Mucosa of descending colon (tissue), 3 donors: Measurements from ENCODE around the gene KIF6. TPM values are rescaled to one million over a fixed set of nuclear protein-coding genes. Genes with fewer than 3 reads are reported as not detected.

Experiments
- ATAC-seq: fragments of 200-7000 bp; cut with Tn5 transposase; one replicate; pipeline ENCODE4 v1.9.1; 2020; ENCODE audit warnings: mild to moderate bottlenecking, moderate library complexity
- DNase-seq, 3 donors: peaks; one replicate each; pipeline ENCODE4 v3.0.0-alpha.2; 2020
- H3K36me3 ChIP-seq: fragments of 200-600 bp; one replicate; pipeline ENCODE4 v1.8.0; 2021; ENCODE audit warnings: low read depth, mild to moderate bottlenecking
- H3K4me1 ChIP-seq: fragments of 200-600 bp; one replicate; pipeline ENCODE4 v1.8.0; 2021; ENCODE audit warnings: low read depth, mild to moderate bottlenecking
- H3K4me3 ChIP-seq: fragments of 200-600 bp; one replicate; pipeline ENCODE4 v1.8.0; 2021; ENCODE audit warnings: mild to moderate bottlenecking
- H3K9me3 ChIP-seq: fragments of 200-600 bp; one replicate; pipeline ENCODE4 v1.8.0; 2021; ENCODE audit warnings: mild to moderate bottlenecking
- intact Hi-C, 2 donors: fragments of 100-400 bp; cut with DNase I in 1 of 2; cut with micrococcal nuclease in 1 of 2; formaldehyde crosslinking; loops; one replicate each; pipeline versions ENCODE4 v1.11.0 to v1.11.1; 2022; cut with DNase I, micrococcal nuclease
- total RNA-seq, 3 donors: library from RNA; stranded (reverse); fragmentation: NEBNext Ultra II Directional in 2 of 3; extraction: Animal tissue kit (Norgen Biotek cat#: 25700) in 2 of 3; gene quantifications; one replicate each; pipeline versions ENCODE4 v1.2.1 to v1.2.4, GENCODE V29; 2021 to 2023
- TF ChIP-seq, protein P1 (sequence below): fragments of 200-600 bp; IDR thresholded peaks from one replicate; pipeline ENCODE4 v1.8.0; 2022; ENCODE audit warnings: antibody characterized with exemption, mild to moderate bottlenecking
- donor health status: DM: no; HTN: no; CAD: no; lungs with moderate emphysema.
- donor health status: DM: no; HTN: no; CAD: no.
- donor health status: DM: no; HTN: yes; CAD: no.

KIF6 gene
- total RNA-seq, 3 donors from 2014 or later: 0.24 to 0.85 (median 0.52) TPM

GRCh38 chr6:39664173-39664572 lies 61.0 kb downstream of the KIF6 start:
- H3K9me3 ChIP-seq: no peaks in the 10 kb centered on the region
- intact Hi-C loops: no loop called here
- no peak for DNase-seq
- ATAC-seq: no peak
- H3K4me1 ChIP-seq: no peaks in the 10 kb centered on the region
- H3K4me3 ChIP-seq: no peak overlapping the region
- H3K36me3 ChIP-seq: no peaks in the 10 kb centered on the region
- TF ChIP-seq, protein P1, sequence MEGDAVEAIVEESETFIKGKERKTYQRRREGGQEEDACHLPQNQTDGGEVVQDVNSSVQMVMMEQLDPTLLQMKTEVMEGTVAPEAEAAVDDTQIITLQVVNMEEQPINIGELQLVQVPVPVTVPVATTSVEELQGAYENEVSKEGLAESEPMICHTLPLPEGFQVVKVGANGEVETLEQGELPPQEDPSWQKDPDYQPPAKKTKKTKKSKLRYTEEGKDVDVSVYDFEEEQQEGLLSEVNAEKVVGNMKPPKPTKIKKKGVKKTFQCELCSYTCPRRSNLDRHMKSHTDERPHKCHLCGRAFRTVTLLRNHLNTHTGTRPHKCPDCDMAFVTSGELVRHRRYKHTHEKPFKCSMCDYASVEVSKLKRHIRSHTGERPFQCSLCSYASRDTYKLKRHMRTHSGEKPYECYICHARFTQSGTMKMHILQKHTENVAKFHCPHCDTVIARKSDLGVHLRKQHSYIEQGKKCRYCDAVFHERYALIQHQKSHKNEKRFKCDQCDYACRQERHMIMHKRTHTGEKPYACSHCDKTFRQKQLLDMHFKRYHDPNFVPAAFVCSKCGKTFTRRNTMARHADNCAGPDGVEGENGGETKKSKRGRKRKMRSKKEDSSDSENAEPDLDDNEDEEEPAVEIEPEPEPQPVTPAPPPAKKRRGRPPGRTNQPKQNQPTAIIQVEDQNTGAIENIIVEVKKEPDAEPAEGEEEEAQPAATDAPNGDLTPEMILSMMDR: no peak

- intact Hi-C loops: no loop called here
- no peak for ATAC-seq
These were observed 67.7 kb downstream of the KIF6 start for GRCh38 chr6:39657355-39658135.

DNA sequence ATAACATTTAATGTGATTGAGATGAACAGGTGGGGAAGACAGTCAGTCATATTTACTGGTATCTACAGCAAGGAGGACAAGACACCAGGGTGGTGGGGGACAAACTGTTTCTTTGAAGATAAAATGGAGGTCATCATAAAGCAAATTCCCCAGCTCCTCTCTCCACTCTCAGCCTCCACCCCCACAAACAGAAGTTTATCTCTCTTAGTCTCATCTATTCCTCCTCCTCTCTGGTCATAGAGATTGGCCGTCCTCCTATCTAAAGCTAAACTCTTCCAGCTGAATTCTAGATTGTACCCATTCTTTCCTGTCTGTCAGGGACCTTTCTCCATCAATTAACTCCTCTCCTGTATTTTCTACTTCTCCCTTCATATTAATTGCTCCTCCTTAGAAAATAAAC lies 71.1 kb downstream of the KIF6 start:
- H3K36me3 ChIP-seq: no peaks in the 10 kb centered on the region
- H3K9me3 ChIP-seq: no peaks in the 10 kb centered on the region
- ATAC-seq: no peak
- no peak for DNase-seq
- H3K4me1 ChIP-seq: no peaks in the 10 kb centered on the region
- TF ChIP-seq, protein P1: no peak
- intact Hi-C loops: no loop called here
- H3K4me3 ChIP-seq: no peak overlapping the region

More at GRCh38 chr6:39657355-39658135, 67.7 kb downstream of the KIF6 start:
- Histone ChIP-seq H3K4me3 (no peak overlapping the region), H3K36me3 (no peaks in the 10 kb centered on the region), H3K4me1 (no peaks in the 10 kb centered on the region), H3K9me3 (no peaks in the 10 kb centered on the region)
- TF ChIP-seq, protein P1: no peak
- no peak for DNase-seq

DNA sequence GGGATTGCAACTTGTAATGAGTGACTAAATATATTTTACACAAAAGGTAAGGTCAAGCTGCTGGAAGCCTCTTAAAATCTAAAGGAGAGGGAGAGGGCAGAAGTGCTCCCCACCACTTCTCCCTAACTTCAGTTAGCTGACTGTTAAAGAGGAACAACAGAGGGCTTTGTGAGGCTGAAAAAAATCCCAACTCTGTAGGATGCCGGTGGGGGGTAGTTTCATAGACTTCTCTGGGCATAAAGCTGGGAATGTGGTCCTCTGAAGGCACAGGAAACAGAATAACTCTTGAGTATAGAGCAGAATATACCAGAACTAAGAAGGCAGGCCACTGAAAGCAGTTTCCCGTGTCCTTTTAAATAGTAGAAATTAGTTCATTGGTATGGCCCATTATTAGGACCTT lies 71.6 kb downstream of the KIF6 start:
- ATAC-seq: no peak
- no peak for DNase-seq
- H3K4me3 ChIP-seq: no peak overlapping the region
- intact Hi-C loops: no loop called here
- H3K9me3 ChIP-seq: no peaks in the 10 kb centered on the region
- TF ChIP-seq, protein P1: no peak
- H3K4me1 ChIP-seq: no peaks in the 10 kb centered on the region
- H3K36me3 ChIP-seq: no peaks in the 10 kb centered on the region

GRCh38 chr6:39649996-39650395 lies 75.2 kb downstream of the KIF6 start:
- Histone ChIP-seq H3K9me3 (no peaks in the 10 kb centered on the region), H3K4me1 (no peaks in the 10 kb centered on the region), H3K4me3 (no peak overlapping the region), H3K36me3 (no peaks in the 10 kb centered on the region)
- ATAC-seq (no peak), DNase-seq (no peak)
- TF ChIP-seq, protein P1: no peak
- intact Hi-C loops: no loop called here
